GM12875 (cell line): ENCODE results near the gene KRTAP3-3.

Experiments
- H3K4me3 ChIP-seq: one replicate; pipeline ENCODE4 v1.5.1; 2011; ENCODE audit warnings: low read depth, low read length, control low read depth
- CTCF ChIP-seq: IDR thresholded peaks from 2 replicates; pipeline ENCODE4 v1.5.1; 2011; ENCODE audit warnings: low read depth, mild to moderate bottlenecking, control low read depth, inconsistent platforms, low read length, moderate library complexity, borderline replicate concordance; ENCODE audit not compliant: insufficient read depth

KRTAP3-3 gene

GRCh38 chr17:41013181-41013580, 19.2 kb upstream of the KRTAP3-3 start:
- TF ChIP-seq CTCF = no peak
- no peak overlapping the region for H3K4me3 ChIP-seq

GRCh38 chr17:41012326-41013120, 18.6 kb upstream of the KRTAP3-3 start:
- H3K4me3 ChIP-seq = no peak overlapping the region
- TF ChIP-seq CTCF = no peak

- H3K4me3 ChIP-seq = no peak overlapping the region
- no peak for TF ChIP-seq CTCF
These were observed 16.5 kb upstream of the KRTAP3-3 start for GRCh38 chr17:41010441-41010840.

GRCh38 chr17:41009936-41010335, 16.0 kb upstream of the KRTAP3-3 start:
- H3K4me3 ChIP-seq = no peak overlapping the region

GRCh38 chr17:41009301-41009760, 15.4 kb upstream of the KRTAP3-3 start:
- TF ChIP-seq CTCF = no peak
- H3K4me3 ChIP-seq = no peak overlapping the region

More at GRCh38 chr17:41009936-41010335, 16.0 kb upstream of the KRTAP3-3 start:
- TF ChIP-seq CTCF = no peak

GRCh38 chr17:41008811-41009210, 14.8 kb upstream of the KRTAP3-3 start, which contains the start of gene KRTAP3-1:
TSS of gene KRTAP3-1 (minus strand) at chr17:41009128. CDS start at chr17:41009074, 54 bp downstream.
- H3K4me3 ChIP-seq = no peak within 1 kb of the TSS
- no peak for TF ChIP-seq CTCF

- no peak for TF ChIP-seq CTCF
- no peak overlapping the region for H3K4me3 ChIP-seq
These were observed 10.4 kb upstream of the KRTAP3-3 start for GRCh38 chr17:41004397-41004796.
